K562 (cell line): ENCODE results near the gene HGFAC. TPM values are rescaled to one million over a fixed set of nuclear protein-coding genes. Genes with fewer than 3 reads are reported as not detected.

Experiments used
- ARID2 ChIP-seq: fragments of 450-650 bp; IDR thresholded peaks from 2 replicates; pipeline ENCODE4 v1.6.1; 2017; ENCODE audit warnings: antibody characterized with exemption, mild to moderate bottlenecking
- FIP1L1 ChIP-seq: fragments of 200-400 bp; formaldehyde crosslinking; IDR thresholded peaks from 2 replicates; pipeline ENCODE4 v1.6.1; 2018; ENCODE audit warnings: mild to moderate bottlenecking, low read depth, low read length; ENCODE audit not compliant: poor library complexity, severe bottlenecking
- IFI16 ChIP-seq: fragments of 250-450 bp; sonication (Bioruptor Pico); IDR thresholded peaks from 2 replicates; pipeline ENCODE4 v2.1.2; 2022; ENCODE audit warnings: mild to moderate bottlenecking, inconsistent platforms
- RAD21 ChIP-seq, 2 experiments: fragments of 250-450 bp in 1 of 2; fragments of 450-650 bp in 1 of 2; sonication (Bioruptor Pico) in 1 of 2; formaldehyde crosslinking in 1 of 2; IDR thresholded peaks in 1 of 2; conservative IDR thresholded peaks in 1 of 2; 2 replicates each; pipeline versions ENCODE4 v1.4.0 to v1.8.0; 2020 to 2022; ENCODE audit warnings: mild to moderate bottlenecking in 2 of 2, moderate library complexity in 1 of 2
- STAG1 ChIP-seq: sonication (generic); formaldehyde crosslinking; IDR thresholded peaks from 2 replicates; pipeline ENCODE4 v1.5.0; 2020; ENCODE audit warnings: missing genetic modification reagents, borderline replicate concordance
- YY1 ChIP-seq, 3 experiments: IDR thresholded peaks; 2 replicates each; pipeline ENCODE4 v1.6.1; 2011; ENCODE audit warnings: low read length in 2 of 3, mild to moderate bottlenecking in 2 of 3, moderate library complexity in 2 of 3, borderline replicate concordance in 1 of 3, control low read depth in 1 of 3, low read depth in 1 of 3; ENCODE audit not compliant: insufficient read depth in 3 of 3, insufficient replicate concordance in 2 of 3, control insufficient read depth in 1 of 3, insufficient read length in 1 of 3; ENCODE audit errors: extremely low read depth in 1 of 3
- ZBTB17 ChIP-seq: fragments of 450-650 bp; formaldehyde crosslinking; IDR thresholded peaks from 2 replicates; pipeline ENCODE4 v1.4.0; 2020; ENCODE audit warnings: mild to moderate bottlenecking
- polyA plus RNA-seq, 8 experiments: library from polyadenylated mRNA; depleted of rRNA in 4 of 8; stranded (reverse) in 5 of 8; unstranded in 3 of 8; fragments of >200 nt; fragmentation: Nextera tagmentation in 2 of 8; fragmentation: Illumina TruSeq in 1 of 8; extraction: Ambion mirVana in 2 of 8; extraction: Trizol in 1 of 8; gene quantifications; 2 replicates each; pipeline versions ENCODE4 v1.2.1 to v1.2.3, GENCODE V29; 2011 to 2014; ENCODE audit warnings: inconsistent platforms in 1 of 8, missing spikeins in 1 of 8
- total RNA-seq, 7 experiments: library from RNA; depleted of rRNA in 6 of 7; stranded (reverse); fragments of >200 nt in 6 of 7; fragmentation: Illumina TruSeq in 2 of 7; extraction: Trizol in 2 of 7; gene quantifications; 2 replicates each; pipeline versions ENCODE4 v1.2.1 to v1.2.3, GENCODE V29; 2011 to 2021; ENCODE audit warnings: low replicate concordance in 1 of 7
- TF ChIP-seq, protein P1 (sequence below): fragments of 200-600 bp; sonication (generic); IDR thresholded peaks from one replicate; pipeline ENCODE4 v1.6.1; 2012; ENCODE audit warnings: mild to moderate bottlenecking, low read depth, low read length, inconsistent platforms
- TF ChIP-seq, protein P2 (sequence below): fragments of 450-650 bp; formaldehyde crosslinking; IDR thresholded peaks from 2 replicates; pipeline ENCODE4 v1.4.0; 2020; ENCODE audit warnings: mild to moderate bottlenecking, moderate library complexity
- TF ChIP-seq, protein P3 (sequence below), 2 experiments: fragments of 250-450 bp in 1 of 2; fragments of 450-650 bp in 1 of 2; sonication (Bioruptor Pico) in 1 of 2; IDR thresholded peaks; 2 replicates each; pipeline versions ENCODE4 v1.6.1 to v1.8.0; 2016 to 2021; ENCODE audit warnings: mild to moderate bottlenecking in 2 of 2, moderate library complexity in 2 of 2, missing compliant biosample characterization in 1 of 2, missing genetic modification characterization in 1 of 2

HGFAC gene
- total and polyA plus RNA-seq, 9 of the 15 experiments (the other 6 are each of a cell fraction or from before 2014, with no cell fraction given) = 0.13 TPM; not detected in 8

DNA sequence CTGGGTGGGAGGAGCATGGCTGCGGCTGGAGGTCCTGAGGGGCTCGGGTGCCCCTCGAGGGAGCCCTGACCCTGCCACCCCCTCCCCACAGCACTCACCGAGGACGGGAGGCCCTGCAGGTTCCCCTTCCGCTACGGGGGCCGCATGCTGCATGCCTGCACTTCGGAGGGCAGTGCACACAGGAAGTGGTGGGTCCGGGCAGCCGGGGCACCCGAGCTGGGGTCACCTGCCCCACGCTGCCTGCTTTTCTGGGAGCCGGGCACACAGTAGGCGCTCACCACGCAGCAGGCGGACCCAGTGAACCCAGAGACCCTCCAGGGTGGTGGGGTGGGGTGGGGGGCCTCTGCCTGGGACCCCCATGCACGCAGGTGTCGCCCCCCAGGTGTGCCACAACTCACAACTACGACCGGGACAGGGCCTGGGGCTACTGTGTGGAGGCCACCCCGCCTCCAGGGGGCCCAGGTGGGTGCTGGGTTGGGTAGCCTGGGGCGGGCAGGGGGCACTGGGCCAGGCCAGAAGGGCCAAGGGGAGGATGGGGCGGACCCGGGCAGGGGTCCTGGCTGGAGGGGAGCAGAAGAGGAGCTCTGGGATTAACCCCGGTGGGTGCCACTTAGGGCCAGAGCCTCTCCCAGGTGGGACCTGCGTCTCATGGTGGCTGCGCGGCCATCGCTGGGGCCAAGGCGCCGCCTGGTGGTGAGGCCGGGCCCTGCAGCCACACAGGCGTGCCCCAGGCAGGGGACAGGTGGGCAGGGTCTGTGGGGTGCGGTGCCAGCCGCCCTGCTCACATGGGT lies 1.4 kb downstream of the HGFAC start (continued):
- TF ChIP-seq, protein P1, sequence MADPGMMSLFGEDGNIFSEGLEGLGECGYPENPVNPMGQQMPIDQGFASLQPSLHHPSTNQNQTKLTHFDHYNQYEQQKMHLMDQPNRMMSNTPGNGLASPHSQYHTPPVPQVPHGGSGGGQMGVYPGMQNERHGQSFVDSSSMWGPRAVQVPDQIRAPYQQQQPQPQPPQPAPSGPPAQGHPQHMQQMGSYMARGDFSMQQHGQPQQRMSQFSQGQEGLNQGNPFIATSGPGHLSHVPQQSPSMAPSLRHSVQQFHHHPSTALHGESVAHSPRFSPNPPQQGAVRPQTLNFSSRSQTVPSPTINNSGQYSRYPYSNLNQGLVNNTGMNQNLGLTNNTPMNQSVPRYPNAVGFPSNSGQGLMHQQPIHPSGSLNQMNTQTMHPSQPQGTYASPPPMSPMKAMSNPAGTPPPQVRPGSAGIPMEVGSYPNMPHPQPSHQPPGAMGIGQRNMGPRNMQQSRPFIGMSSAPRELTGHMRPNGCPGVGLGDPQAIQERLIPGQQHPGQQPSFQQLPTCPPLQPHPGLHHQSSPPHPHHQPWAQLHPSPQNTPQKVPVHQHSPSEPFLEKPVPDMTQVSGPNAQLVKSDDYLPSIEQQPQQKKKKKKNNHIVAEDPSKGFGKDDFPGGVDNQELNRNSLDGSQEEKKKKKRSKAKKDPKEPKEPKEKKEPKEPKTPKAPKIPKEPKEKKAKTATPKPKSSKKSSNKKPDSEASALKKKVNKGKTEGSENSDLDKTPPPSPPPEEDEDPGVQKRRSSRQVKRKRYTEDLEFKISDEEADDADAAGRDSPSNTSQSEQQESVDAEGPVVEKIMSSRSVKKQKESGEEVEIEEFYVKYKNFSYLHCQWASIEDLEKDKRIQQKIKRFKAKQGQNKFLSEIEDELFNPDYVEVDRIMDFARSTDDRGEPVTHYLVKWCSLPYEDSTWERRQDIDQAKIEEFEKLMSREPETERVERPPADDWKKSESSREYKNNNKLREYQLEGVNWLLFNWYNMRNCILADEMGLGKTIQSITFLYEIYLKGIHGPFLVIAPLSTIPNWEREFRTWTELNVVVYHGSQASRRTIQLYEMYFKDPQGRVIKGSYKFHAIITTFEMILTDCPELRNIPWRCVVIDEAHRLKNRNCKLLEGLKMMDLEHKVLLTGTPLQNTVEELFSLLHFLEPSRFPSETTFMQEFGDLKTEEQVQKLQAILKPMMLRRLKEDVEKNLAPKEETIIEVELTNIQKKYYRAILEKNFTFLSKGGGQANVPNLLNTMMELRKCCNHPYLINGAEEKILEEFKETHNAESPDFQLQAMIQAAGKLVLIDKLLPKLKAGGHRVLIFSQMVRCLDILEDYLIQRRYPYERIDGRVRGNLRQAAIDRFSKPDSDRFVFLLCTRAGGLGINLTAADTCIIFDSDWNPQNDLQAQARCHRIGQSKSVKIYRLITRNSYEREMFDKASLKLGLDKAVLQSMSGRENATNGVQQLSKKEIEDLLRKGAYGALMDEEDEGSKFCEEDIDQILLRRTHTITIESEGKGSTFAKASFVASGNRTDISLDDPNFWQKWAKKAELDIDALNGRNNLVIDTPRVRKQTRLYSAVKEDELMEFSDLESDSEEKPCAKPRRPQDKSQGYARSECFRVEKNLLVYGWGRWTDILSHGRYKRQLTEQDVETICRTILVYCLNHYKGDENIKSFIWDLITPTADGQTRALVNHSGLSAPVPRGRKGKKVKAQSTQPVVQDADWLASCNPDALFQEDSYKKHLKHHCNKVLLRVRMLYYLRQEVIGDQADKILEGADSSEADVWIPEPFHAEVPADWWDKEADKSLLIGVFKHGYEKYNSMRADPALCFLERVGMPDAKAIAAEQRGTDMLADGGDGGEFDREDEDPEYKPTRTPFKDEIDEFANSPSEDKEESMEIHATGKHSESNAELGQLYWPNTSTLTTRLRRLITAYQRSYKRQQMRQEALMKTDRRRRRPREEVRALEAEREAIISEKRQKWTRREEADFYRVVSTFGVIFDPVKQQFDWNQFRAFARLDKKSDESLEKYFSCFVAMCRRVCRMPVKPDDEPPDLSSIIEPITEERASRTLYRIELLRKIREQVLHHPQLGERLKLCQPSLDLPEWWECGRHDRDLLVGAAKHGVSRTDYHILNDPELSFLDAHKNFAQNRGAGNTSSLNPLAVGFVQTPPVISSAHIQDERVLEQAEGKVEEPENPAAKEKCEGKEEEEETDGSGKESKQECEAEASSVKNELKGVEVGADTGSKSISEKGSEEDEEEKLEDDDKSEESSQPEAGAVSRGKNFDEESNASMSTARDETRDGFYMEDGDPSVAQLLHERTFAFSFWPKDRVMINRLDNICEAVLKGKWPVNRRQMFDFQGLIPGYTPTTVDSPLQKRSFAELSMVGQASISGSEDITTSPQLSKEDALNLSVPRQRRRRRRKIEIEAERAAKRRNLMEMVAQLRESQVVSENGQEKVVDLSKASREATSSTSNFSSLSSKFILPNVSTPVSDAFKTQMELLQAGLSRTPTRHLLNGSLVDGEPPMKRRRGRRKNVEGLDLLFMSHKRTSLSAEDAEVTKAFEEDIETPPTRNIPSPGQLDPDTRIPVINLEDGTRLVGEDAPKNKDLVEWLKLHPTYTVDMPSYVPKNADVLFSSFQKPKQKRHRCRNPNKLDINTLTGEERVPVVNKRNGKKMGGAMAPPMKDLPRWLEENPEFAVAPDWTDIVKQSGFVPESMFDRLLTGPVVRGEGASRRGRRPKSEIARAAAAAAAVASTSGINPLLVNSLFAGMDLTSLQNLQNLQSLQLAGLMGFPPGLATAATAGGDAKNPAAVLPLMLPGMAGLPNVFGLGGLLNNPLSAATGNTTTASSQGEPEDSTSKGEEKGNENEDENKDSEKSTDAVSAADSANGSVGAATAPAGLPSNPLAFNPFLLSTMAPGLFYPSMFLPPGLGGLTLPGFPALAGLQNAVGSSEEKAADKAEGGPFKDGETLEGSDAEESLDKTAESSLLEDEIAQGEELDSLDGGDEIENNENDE = no peak
- TF ChIP-seq IFI16 (CRISPR knock-in tag) (no peak), ARID2 (peak; percentile 63; the same call in 1 of the 2 replicates), YY1 (IDR thresholded peaks at IDR 0.05; ENCODE audit: borderline replicate concordance in 1 of 3, control insufficient read depth in 1 of 3, extremely low read depth in 1 of 3, insufficient read depth in 3 of 3, insufficient read length in 1 of 3, insufficient replicate concordance in 2 of 3, low read depth in 1 of 3, low read length in 2 of 3) (peak; percentile 51 to 82 (median 76)), RAD21 (CRISPR knock-in tag; conservative IDR thresholded peaks at IDR 0.05 in 1 of 2, IDR thresholded peaks at IDR 0.05 in 1 of 2) (peak; percentile 76 to 95), ZBTB17 (no peak), STAG1 (peak; percentile 92; the same call in 1 of the 2 replicates), FIP1L1 (peak; percentile 26)
- TF ChIP-seq, protein P2, sequence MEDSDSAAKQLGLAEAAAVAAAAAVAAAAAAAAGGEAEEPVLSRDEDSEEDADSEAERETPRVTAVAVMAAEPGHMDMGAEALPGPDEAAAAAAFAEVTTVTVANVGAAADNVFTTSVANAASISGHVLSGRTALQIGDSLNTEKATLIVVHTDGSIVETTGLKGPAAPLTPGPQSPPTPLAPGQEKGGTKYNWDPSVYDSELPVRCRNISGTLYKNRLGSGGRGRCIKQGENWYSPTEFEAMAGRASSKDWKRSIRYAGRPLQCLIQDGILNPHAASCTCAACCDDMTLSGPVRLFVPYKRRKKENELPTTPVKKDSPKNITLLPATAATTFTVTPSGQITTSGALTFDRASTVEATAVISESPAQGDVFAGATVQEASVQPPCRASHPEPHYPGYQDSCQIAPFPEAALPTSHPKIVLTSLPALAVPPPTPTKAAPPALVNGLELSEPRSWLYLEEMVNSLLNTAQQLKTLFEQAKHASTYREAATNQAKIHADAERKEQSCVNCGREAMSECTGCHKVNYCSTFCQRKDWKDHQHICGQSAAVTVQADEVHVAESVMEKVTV (CRISPR knock-in tag) = peak; percentile 18; the same call in 1 of the 2 replicates
- TF ChIP-seq, protein P3, sequence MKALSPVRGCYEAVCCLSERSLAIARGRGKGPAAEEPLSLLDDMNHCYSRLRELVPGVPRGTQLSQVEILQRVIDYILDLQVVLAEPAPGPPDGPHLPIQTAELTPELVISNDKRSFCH (CRISPR knock-in tag; IDR thresholded peaks at IDR 0.05) = no peak
- TF ChIP-seq, protein P3 (tag; IDR thresholded peaks at IDR 0.05) = no peak
